ENCODE data around the gene NT5C3A. TPM values are rescaled to one million over a fixed set of nuclear protein-coding genes. Genes with fewer than 3 reads are reported as not detected.

NT5C3A gene
- total and polyA plus RNA-seq, 2 of the 8 experiments (the other 6 are each of a cell fraction or from before 2014, with no cell fraction given): 7.5 to 22.7 TPM

DNA sequence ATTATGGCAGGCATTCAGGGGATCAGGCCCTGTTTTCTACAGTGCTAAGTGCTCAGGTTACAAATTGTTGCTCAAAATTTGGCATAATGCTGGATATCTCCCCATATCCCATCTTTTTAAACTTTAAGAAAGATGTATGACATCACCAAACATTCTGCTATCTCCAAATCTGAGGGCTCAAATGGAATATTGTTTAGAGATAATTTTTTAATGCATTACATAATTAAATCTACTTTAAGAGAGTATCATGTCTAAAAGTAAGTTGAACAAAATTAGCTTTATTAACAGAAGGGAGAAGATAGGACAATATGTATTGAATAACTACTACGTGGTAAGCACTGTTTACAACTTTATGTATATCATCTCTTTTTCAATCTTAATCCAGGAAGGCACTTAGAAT is 13.9 kb downstream of the NT5C3A start (continued):
- TF ChIP-seq, protein P1, sequence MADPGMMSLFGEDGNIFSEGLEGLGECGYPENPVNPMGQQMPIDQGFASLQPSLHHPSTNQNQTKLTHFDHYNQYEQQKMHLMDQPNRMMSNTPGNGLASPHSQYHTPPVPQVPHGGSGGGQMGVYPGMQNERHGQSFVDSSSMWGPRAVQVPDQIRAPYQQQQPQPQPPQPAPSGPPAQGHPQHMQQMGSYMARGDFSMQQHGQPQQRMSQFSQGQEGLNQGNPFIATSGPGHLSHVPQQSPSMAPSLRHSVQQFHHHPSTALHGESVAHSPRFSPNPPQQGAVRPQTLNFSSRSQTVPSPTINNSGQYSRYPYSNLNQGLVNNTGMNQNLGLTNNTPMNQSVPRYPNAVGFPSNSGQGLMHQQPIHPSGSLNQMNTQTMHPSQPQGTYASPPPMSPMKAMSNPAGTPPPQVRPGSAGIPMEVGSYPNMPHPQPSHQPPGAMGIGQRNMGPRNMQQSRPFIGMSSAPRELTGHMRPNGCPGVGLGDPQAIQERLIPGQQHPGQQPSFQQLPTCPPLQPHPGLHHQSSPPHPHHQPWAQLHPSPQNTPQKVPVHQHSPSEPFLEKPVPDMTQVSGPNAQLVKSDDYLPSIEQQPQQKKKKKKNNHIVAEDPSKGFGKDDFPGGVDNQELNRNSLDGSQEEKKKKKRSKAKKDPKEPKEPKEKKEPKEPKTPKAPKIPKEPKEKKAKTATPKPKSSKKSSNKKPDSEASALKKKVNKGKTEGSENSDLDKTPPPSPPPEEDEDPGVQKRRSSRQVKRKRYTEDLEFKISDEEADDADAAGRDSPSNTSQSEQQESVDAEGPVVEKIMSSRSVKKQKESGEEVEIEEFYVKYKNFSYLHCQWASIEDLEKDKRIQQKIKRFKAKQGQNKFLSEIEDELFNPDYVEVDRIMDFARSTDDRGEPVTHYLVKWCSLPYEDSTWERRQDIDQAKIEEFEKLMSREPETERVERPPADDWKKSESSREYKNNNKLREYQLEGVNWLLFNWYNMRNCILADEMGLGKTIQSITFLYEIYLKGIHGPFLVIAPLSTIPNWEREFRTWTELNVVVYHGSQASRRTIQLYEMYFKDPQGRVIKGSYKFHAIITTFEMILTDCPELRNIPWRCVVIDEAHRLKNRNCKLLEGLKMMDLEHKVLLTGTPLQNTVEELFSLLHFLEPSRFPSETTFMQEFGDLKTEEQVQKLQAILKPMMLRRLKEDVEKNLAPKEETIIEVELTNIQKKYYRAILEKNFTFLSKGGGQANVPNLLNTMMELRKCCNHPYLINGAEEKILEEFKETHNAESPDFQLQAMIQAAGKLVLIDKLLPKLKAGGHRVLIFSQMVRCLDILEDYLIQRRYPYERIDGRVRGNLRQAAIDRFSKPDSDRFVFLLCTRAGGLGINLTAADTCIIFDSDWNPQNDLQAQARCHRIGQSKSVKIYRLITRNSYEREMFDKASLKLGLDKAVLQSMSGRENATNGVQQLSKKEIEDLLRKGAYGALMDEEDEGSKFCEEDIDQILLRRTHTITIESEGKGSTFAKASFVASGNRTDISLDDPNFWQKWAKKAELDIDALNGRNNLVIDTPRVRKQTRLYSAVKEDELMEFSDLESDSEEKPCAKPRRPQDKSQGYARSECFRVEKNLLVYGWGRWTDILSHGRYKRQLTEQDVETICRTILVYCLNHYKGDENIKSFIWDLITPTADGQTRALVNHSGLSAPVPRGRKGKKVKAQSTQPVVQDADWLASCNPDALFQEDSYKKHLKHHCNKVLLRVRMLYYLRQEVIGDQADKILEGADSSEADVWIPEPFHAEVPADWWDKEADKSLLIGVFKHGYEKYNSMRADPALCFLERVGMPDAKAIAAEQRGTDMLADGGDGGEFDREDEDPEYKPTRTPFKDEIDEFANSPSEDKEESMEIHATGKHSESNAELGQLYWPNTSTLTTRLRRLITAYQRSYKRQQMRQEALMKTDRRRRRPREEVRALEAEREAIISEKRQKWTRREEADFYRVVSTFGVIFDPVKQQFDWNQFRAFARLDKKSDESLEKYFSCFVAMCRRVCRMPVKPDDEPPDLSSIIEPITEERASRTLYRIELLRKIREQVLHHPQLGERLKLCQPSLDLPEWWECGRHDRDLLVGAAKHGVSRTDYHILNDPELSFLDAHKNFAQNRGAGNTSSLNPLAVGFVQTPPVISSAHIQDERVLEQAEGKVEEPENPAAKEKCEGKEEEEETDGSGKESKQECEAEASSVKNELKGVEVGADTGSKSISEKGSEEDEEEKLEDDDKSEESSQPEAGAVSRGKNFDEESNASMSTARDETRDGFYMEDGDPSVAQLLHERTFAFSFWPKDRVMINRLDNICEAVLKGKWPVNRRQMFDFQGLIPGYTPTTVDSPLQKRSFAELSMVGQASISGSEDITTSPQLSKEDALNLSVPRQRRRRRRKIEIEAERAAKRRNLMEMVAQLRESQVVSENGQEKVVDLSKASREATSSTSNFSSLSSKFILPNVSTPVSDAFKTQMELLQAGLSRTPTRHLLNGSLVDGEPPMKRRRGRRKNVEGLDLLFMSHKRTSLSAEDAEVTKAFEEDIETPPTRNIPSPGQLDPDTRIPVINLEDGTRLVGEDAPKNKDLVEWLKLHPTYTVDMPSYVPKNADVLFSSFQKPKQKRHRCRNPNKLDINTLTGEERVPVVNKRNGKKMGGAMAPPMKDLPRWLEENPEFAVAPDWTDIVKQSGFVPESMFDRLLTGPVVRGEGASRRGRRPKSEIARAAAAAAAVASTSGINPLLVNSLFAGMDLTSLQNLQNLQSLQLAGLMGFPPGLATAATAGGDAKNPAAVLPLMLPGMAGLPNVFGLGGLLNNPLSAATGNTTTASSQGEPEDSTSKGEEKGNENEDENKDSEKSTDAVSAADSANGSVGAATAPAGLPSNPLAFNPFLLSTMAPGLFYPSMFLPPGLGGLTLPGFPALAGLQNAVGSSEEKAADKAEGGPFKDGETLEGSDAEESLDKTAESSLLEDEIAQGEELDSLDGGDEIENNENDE (IDR thresholded peaks at IDR 0.05; ENCODE audit: insufficient replicate concordance, low read length): no peak
- no peak for TF ChIP-seq KDM1A (IDR thresholded peaks at IDR 0.05; ENCODE audit: borderline replicate concordance, low read length)
- no peak for TF ChIP-seq FOSL1 (IDR thresholded peaks at IDR 0.05; ENCODE audit: insufficient read depth, low read depth, low read length)
- TF ChIP-seq CREB1 (IDR thresholded peaks at IDR 0.05): no peak
- no peak for TF ChIP-seq JUND (IDR thresholded peaks at IDR 0.05; ENCODE audit: low read length)
- TF ChIP-seq TCF12 (IDR thresholded peaks at IDR 0.05; ENCODE audit: low read depth, low read length): no peak
- TF ChIP-seq HDAC6 (IDR thresholded peaks at IDR 0.05; ENCODE audit: low read depth, low read length): no peak

Data from H1 (cell line).